H9 (cell line): ENCODE data around the gene UQCRC1. TPM values are rescaled to one million over a fixed set of nuclear protein-coding genes. Genes with fewer than 3 reads are reported as not detected.

Experiments
- DNase-seq: peaks from one replicate; pipeline ENCODE4 v3.0.0-alpha.2; 2017
- H2AFZ ChIP-seq: one replicate; pipeline ENCODE4 v1.6.1; 2013; ENCODE audit warnings: mild to moderate bottlenecking, low read length, control low read depth, moderate library complexity
- H2AK5ac ChIP-seq: 2 replicates; pipeline ENCODE4 v1.6.1; 2013; ENCODE audit warnings: low read length, control low read depth, mixed read lengths; ENCODE audit not compliant: insufficient read length
- H2BK120ac ChIP-seq: one replicate; pipeline ENCODE4 v1.6.1; 2013; ENCODE audit warnings: low read depth, mild to moderate bottlenecking, low read length, control low read depth, inconsistent platforms; ENCODE audit not compliant: poor library complexity, severe bottlenecking
- H2BK12ac ChIP-seq: 2 replicates; pipeline ENCODE4 v1.6.1; 2013; ENCODE audit warnings: low read length, control low read depth, mixed read lengths, low read depth; ENCODE audit not compliant: insufficient read length
- H2BK15ac ChIP-seq: 2 replicates; pipeline ENCODE4 v1.6.1; 2013; ENCODE audit warnings: low read depth, low read length, control low read depth
- H2BK20ac ChIP-seq: one replicate; pipeline ENCODE4 v1.6.1; 2013; ENCODE audit warnings: low read depth, mild to moderate bottlenecking, low read length, control low read depth, inconsistent platforms; ENCODE audit not compliant: poor library complexity, severe bottlenecking
- H2BK5ac ChIP-seq: 2 replicates; pipeline ENCODE4 v1.6.1; 2013; ENCODE audit warnings: low read length, control low read depth, mixed read lengths; ENCODE audit not compliant: insufficient read length
- H3K14ac ChIP-seq: 2 replicates; pipeline ENCODE4 v1.6.1; 2013; ENCODE audit warnings: low read length, control low read depth; ENCODE audit not compliant: insufficient read depth
- H3K18ac ChIP-seq: 2 replicates; pipeline ENCODE4 v1.6.1; 2013; ENCODE audit warnings: low read depth, mild to moderate bottlenecking, mixed read lengths, low read length, control low read depth; ENCODE audit not compliant: insufficient read length
- H3K23ac ChIP-seq: 2 replicates; pipeline ENCODE4 v1.6.1; 2013; ENCODE audit warnings: low read length, control low read depth, mixed read lengths, low read depth; ENCODE audit not compliant: insufficient read length
- H3K23me2 ChIP-seq: 2 replicates; pipeline ENCODE4 v1.6.1; 2013; ENCODE audit warnings: low read depth, mild to moderate bottlenecking, mixed read lengths, low read length, control low read depth; ENCODE audit not compliant: insufficient read length, poor library complexity, severe bottlenecking
- H3K27ac ChIP-seq: 2 replicates; pipeline ENCODE4 v1.5.1; 2013; ENCODE audit warnings: low read length, control low read depth, mixed read lengths, low read depth; ENCODE audit not compliant: insufficient read length
- H3K27me3 ChIP-seq: 2 replicates; pipeline ENCODE4 v1.6.1; 2013; ENCODE audit warnings: low read length, control low read depth, inconsistent platforms; ENCODE audit not compliant: insufficient read depth
- H3K4ac ChIP-seq: 2 replicates; pipeline ENCODE4 v1.6.1; 2013; ENCODE audit warnings: low read depth, mild to moderate bottlenecking, control low read depth, inconsistent platforms, low read length, moderate library complexity
- H3K4me1 ChIP-seq: 2 replicates; pipeline ENCODE4 v1.6.1; 2013; ENCODE audit warnings: low read length, control low read depth, inconsistent platforms; ENCODE audit not compliant: insufficient read depth
- H3K4me2 ChIP-seq: 2 replicates; pipeline ENCODE4 v1.6.1; 2013; ENCODE audit warnings: low read length, control low read depth, mixed read lengths; ENCODE audit not compliant: insufficient read length, insufficient read depth
- H3K56ac ChIP-seq: 2 replicates; pipeline ENCODE4 v1.6.1; 2013; ENCODE audit warnings: low read depth, mild to moderate bottlenecking, mixed read lengths, low read length, control low read depth; ENCODE audit not compliant: insufficient read length
- H3K79me1 ChIP-seq: 2 replicates; pipeline ENCODE4 v1.6.1; 2013; ENCODE audit warnings: low read depth, mild to moderate bottlenecking, moderate library complexity, low read length, control low read depth, inconsistent platforms; ENCODE audit not compliant: insufficient read depth, poor library complexity, severe bottlenecking
- H3K79me2 ChIP-seq: 2 replicates; pipeline ENCODE4 v1.6.1; 2013; ENCODE audit warnings: low read length, control low read depth, inconsistent platforms; ENCODE audit not compliant: insufficient read depth
- H3K9ac ChIP-seq: 2 replicates; pipeline ENCODE4 v1.6.1; 2013; ENCODE audit warnings: low read length, control low read depth, mixed read lengths; ENCODE audit not compliant: insufficient read length; ENCODE audit errors: extremely low read depth
- H3K9me3 ChIP-seq: one replicate; pipeline ENCODE4 v1.6.1; 2013; ENCODE audit warnings: low read depth, low read length, inconsistent platforms; ENCODE audit not compliant: control insufficient read depth
- H3T11ph ChIP-seq: one replicate; pipeline ENCODE4 v1.6.1; 2013; ENCODE audit warnings: mild to moderate bottlenecking, low read length, control low read depth, inconsistent platforms
- H4K20me1 ChIP-seq: one replicate; pipeline ENCODE4 v1.6.1; 2013; ENCODE audit not compliant: control insufficient read depth, insufficient read length, insufficient read depth
- H4K5ac ChIP-seq: 2 replicates; pipeline ENCODE4 v1.6.1; 2013; ENCODE audit warnings: low read depth, mild to moderate bottlenecking, mixed read lengths, low read length, control low read depth; ENCODE audit not compliant: insufficient read length
- H4K8ac ChIP-seq: replicated peaks from 2 replicates; pipeline ENCODE4 v1.6.1; 2013; ENCODE audit warnings: low read length, control low read depth, mixed read lengths, low read depth; ENCODE audit not compliant: insufficient read length
- H4K91ac ChIP-seq: 2 replicates; pipeline ENCODE4 v1.6.1; 2013; ENCODE audit warnings: low read depth, mild to moderate bottlenecking, moderate library complexity, mixed read lengths, low read length, control low read depth; ENCODE audit not compliant: insufficient read length
- H3K27ac Mint-ChIP-seq, 3 experiments: 2 replicates in 2 of 3; 3 replicates in 1 of 3; pipeline ENCODE4 v1.8.0; 2020 to 2021; ENCODE audit warnings: mixed read lengths in 3 of 3, mild to moderate bottlenecking in 1 of 3, moderate library complexity in 1 of 3
- H3K27me3 Mint-ChIP-seq: 2 replicates; pipeline ENCODE4 v1.8.0; 2021; ENCODE audit warnings: low read depth, mild to moderate bottlenecking, moderate library complexity, mixed read lengths
- H3K36me3 Mint-ChIP-seq, 3 experiments: 2 replicates in 2 of 3; 3 replicates in 1 of 3; pipeline ENCODE4 v1.8.0; 2020 to 2021; ENCODE audit warnings: low read depth in 3 of 3, mixed read lengths in 3 of 3; ENCODE audit not compliant: insufficient read depth in 1 of 3
- H3K4me1 Mint-ChIP-seq, 2 experiments: 2 replicates each; pipeline ENCODE4 v1.8.0; 2020; ENCODE audit warnings: mixed read lengths in 2 of 2
- H3K4me3 Mint-ChIP-seq, 2 experiments: 2 replicates in 1 of 2; 3 replicates in 1 of 2; pipeline ENCODE4 v1.8.0; 2020 to 2021; ENCODE audit warnings: mild to moderate bottlenecking in 2 of 2, mixed read lengths in 2 of 2, moderate library complexity in 1 of 2
- H3K9me3 Mint-ChIP-seq, 2 experiments: 2 replicates in 1 of 2; 3 replicates in 1 of 2; pipeline ENCODE4 v1.8.0; 2020; ENCODE audit warnings: mild to moderate bottlenecking in 2 of 2, mixed read lengths in 2 of 2, moderate library complexity in 1 of 2
- CTCF ChIP-seq: fragments of 200-600 bp; sonication (generic); conservative IDR thresholded peaks from 3 replicates; pipeline ENCODE4 v1.8.0; 2021; ENCODE audit warnings: antibody characterized with exemption, mild to moderate bottlenecking
- WGBS: extraction: QIAGEN DNeasy Blood & Tissue Kit; methylation state at CpG from one replicate; pipeline ENCODE4 v1.1.7; 2013; ENCODE audit warnings: missing lambda C conversion rate, low lambda C conversion rate, mixed read lengths; ENCODE audit not compliant: insufficient read length; ENCODE audit errors: extremely low coverage; 5-methylcytosine and 5-hydroxymethylcytosine counted together
- total RNA-seq: library from RNA; stranded (reverse); gene quantifications from 2 replicates; pipeline ENCODE4 v1.2.1, GENCODE V29; 2021

UQCRC1 gene
- total RNA-seq, 1 experiment from 2014 or later = 285 TPM

DNA sequence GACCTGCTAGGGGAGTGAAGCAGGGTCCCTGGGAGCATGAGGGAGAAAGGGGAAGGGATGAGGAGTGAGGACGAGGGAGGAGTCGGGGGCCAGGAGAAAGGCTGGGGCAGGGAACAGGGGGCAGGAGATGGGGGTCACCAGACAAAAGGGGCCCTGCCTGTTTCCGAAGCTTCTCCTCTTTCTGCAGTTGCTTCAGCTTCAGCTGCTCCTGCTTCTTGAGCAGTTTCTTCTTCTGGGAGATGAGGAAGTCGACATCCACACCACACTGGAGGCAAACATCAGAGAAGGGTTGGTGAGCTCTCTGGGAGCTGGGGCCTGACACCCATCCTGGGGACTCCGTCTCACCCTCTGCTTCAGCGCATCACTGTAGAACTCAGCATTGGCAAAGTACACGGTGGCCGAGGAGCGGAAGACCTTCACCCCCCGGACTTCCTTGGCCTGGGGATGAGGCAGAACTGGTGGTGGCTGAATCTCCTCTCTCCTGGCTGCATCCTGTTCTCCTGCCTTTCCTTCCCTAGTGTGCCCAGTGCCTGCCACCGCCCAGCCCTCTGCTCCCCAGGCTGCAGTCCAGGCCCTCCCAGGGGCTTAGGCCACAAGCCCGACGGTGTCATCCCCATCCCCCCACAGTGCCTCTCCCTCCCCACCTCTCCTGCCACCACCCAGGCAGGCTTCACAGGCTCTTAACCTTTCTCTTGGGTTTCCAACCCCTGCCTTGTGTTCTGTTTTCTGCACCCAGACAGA is 19.0 kb upstream of the UQCRC1 start:
- H3K56ac ChIP-seq = no peak overlapping the region
- H2BK120ac ChIP-seq = no peak overlapping the region
- H4K20me1 ChIP-seq = no peaks in the 10 kb centered on the region
- no peak for DNase-seq
- no peak overlapping the region for H4K5ac ChIP-seq
- no peak overlapping the region for H3K14ac ChIP-seq
- H2BK20ac ChIP-seq = no peak overlapping the region
- TF ChIP-seq CTCF = no peak
- H3K9me3 Mint-ChIP-seq = no peaks in the 10 kb centered on the region
- no peak overlapping the region for H4K8ac ChIP-seq
- no peaks in the 10 kb centered on the region for H3K27me3 ChIP-seq
- no peaks in the 10 kb centered on the region; the same call in 1 of the 2 replicates for H3K4me1 ChIP-seq
- no peaks in the 10 kb centered on the region for H3K79me1 ChIP-seq
- no peak overlapping the region for H4K91ac ChIP-seq
- no peak overlapping the region for H2BK15ac ChIP-seq
- H3K27ac ChIP-seq = no peak overlapping the region
- H3K18ac ChIP-seq = no peak overlapping the region
- H3T11ph ChIP-seq = no peak overlapping the region
- no peak overlapping the region for H3K4me3 Mint-ChIP-seq
- no CpG with 5 or more reads among the region's 13 CpGs for WGBS
- H3K9ac ChIP-seq = no peak overlapping the region
- no peaks in the 10 kb centered on the region for H3K23me2 ChIP-seq
- peaks cover 5 to 9% of the 10 kb centered on the region in 2 experiments for H3K4me1 Mint-ChIP-seq
- no peak overlapping the region for H3K4me2 ChIP-seq
- no peak overlapping the region for H2BK12ac ChIP-seq
- H3K36me3 Mint-ChIP-seq = peaks cover 50 to 84% (median 80%) of the 10 kb centered on the region in 3 experiments
- no peaks in the 10 kb centered on the region for H3K79me2 ChIP-seq
- no peak overlapping the region for H2AFZ ChIP-seq
- no peaks in the 10 kb centered on the region for H3K9me3 ChIP-seq
- H3K27me3 Mint-ChIP-seq = peaks cover 1% of the 10 kb centered on the region; the same call in 1 of the 2 replicates
- peak overlapping the region in 2 of 3 experiments; percentile 30 to 53; a peak in 3 of 7 replicates for H3K27ac Mint-ChIP-seq
- H2BK5ac ChIP-seq = no peak overlapping the region
- no peak overlapping the region for H3K23ac ChIP-seq
- H3K4ac ChIP-seq = no peak overlapping the region
- no peak overlapping the region for H2AK5ac ChIP-seq
